GM20431 (cell line): ENCODE data around the gene RTN1.

Experiments
- in situ Hi-C: fragments of 300-500 bp; cut with MseI, MboI; formaldehyde crosslinking; loops from one replicate; pipeline ENCODE4 v1.15.0; 2020; ENCODE audit warnings: low sequenced_read_pairs; ENCODE audit not compliant: unreplicated experiment

The RTN1 gene

DNA sequence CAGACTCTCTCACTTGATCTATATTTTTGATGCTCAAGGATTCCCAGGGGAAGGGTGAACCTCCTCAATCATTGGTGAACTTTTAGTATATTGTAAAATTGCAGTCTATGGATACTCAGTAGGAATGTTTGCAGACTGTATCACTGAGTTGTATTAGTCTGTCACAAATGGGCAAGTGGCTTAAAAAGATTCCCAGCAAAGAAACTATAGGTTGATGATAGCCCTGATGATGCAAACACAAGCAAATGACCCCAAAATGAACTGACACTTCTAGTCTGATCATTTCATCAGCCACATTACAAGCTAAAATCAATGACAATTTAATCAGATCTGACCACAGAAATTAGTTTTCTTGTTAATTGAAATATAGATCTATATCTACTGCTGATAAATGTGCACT, 59.5 kb downstream of the RTN1 start:
- in situ Hi-C loops, result no loop called here

- in situ Hi-C loops, result no loop called here
Measured at GRCh38 chr14:59803052-59803540, 67.5 kb downstream of the RTN1 start.

GRCh38 chr14:59788176-59788575, 82.4 kb downstream of the RTN1 start:
- in situ Hi-C loops, result no loop called here

GRCh38 chr14:59787045-59787674, 83.4 kb downstream of the RTN1 start:
- in situ Hi-C loops, result no loop called here

GRCh38 chr14:59785629-59786028, 84.9 kb downstream of the RTN1 start:
- in situ Hi-C loops, result no loop called here

- in situ Hi-C loops, result no loop called here
Measured at GRCh38 chr14:59782760-59783159, 87.8 kb downstream of the RTN1 start.

GRCh38 chr14:59777006-59777579, 93.5 kb downstream of the RTN1 start:
- in situ Hi-C loops, result no loop called here

- in situ Hi-C loops, result no loop called here
Measured at GRCh38 chr14:59776468-59776867, 94.1 kb downstream of the RTN1 start.

DNA sequence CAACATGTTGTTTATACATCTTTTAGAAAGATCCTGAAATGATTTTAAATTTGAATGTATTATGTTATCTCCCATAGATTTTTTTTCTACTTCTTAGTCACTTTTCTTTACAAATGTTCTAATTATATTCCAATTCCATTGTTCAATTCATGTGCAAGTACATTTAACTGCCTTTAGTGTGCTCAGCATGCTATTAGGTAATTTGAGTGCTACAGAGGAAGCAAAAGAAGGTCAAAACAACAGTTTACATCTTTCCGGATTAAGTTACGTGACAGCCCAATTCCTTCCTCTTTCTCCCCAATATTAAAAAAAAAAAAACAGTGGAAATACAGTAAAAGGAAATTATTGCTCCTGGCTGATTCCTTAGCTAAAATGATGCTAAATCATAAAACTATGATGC, 98.3 kb downstream of the RTN1 start:
- in situ Hi-C loops, result no loop called here

DNA sequence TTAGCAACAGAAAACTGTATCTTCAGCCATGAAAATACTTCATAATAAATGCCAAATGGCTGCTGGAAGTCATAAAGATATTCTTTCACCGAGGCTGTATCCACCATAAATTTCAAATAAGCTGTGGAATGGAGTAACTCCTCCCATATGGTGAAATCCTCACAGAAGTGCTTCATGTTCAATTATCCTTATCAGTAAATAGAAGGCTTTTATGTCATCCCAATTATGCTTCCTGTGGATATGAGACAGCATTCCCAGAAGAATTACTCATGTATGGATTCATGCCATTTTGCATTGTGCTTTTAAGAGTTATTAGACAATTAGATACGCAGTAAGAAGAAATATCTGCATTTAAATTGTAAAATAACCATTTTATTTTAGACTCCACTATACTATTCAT, 99.0 kb downstream of the RTN1 start:
- in situ Hi-C loops, result no loop called here

- in situ Hi-C loops, result no loop called here
Measured at GRCh38 chr14:59769586-59769985, 101.0 kb downstream of the RTN1 start.

DNA sequence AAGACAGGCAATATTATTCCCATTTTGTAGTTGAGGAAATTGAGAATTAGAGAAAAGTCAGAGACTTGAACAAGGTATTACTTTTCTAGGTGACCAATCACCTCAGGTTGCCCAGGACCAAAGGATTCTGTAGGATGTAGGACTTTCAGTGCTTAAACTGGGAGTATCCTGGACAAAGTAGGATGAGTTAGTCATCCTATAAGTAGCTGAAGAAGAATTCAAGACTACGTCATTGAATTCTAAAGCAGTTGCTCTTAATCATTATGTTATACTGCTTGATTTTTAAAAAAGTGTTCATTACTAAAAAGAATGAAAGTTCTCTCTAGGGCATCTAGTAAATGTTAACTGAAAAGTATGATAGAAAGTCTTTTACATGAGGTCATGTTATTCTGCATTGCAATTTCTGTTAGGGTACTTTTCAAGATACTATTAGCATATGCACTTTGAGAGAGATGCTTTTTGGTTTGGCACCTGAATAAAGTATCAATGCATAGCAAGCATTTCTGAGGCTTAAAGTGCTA, 101.7 kb downstream of the RTN1 start:
- in situ Hi-C loops, result no loop called here

DNA sequence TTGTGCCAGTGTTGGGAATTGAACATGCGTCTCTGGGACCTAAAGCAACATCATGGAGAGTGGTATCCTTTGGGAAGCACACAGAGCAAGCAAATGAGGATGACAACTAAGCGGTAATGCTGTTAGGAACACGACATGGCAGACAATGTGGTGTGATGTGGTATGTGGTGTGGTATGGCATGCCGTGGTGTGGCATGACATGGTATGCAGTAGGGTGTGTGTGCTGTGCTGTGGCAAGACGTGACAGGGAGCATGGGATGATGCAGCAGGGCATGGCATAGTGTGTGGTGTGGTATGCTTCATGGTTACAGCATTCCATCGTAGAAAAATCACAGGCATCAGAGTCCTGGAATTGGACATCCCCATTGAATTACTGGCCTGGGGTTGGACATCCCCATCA, 108.7 kb downstream of the RTN1 start:
- in situ Hi-C loops, result no loop called here

DNA sequence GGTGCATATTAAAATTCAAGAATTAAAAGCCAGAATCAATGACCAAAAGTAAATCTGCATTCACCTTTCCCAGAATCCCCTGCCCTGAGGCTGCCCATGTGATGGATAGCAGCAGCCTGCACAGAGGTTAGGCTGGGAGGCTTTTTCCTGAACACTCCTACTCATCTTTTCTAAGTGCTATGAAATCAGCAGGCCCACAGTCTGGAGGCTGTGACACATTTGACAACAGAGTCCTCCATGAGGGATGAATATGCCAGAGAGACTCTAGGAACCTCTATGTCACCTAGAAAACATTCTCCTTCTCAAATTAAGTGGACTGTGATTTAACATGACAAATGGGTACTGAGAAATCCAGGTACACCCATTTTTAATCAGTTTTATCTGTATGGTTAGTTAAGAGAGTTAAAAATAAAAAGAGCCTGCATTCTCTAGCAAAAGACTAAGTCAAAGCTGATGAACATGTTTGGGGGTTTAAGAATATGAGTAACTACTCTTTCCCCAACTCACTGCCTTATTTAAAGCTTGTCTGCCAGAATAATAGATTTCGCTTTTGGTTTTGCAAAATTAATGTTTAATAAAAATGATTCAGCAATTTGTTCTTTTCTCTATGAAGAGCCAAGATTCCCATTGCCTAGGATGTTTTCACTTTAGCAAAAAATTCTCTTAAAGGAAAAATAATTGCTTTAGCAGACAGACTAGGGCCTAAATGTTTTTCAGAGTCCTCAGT, 115.0 kb downstream of the RTN1 start:
- in situ Hi-C loops, result no loop called here

DNA sequence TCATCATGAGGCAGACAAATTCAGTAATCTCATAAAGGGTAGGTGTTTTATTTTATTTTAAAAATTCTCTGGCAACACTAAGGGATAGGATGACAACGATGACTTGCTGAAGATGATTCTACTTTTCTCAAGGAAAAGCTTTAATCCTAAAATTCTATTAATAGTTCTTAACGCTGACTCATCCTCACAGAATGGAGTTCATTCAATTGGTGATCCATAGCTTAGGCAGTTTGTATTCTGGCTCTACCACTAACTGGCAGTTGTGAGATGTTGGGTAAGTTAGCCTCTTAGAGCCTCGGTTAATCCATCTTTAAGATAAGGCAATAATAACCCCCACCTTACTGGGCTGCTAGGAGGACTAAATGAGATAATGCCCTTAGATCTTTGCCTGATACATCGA, 116.3 kb downstream of the RTN1 start:
- in situ Hi-C loops, result no loop called here

DNA sequence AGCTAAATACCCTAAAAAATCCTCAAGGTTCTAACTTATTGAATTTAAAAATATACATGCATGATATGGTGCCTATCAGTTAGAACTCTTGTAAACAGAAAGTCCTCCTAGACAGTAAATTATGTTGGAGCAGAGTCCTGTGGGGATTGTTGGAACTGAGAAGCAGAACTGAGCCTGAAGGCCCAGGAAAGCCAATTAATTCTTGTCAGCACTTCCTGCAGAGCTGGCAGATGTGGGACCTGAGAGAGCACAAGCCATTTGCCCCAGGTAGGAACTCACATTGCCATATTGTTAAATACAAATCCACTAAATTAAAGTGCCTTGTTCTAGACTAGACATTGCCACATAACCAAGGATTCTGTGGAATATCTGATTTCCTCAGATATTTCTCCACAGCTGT, 117.1 kb downstream of the RTN1 start:
- in situ Hi-C loops, result no loop called here

- in situ Hi-C loops, result no loop called here
Measured at GRCh38 chr14:59751578-59751977, 119.0 kb downstream of the RTN1 start.

GRCh38 chr14:59739794-59740193, 130.8 kb downstream of the RTN1 start:
- in situ Hi-C loops, result no loop called here

- in situ Hi-C loops, result no loop called here
Measured at GRCh38 chr14:59728304-59728703, 142.3 kb downstream of the RTN1 start.

DNA sequence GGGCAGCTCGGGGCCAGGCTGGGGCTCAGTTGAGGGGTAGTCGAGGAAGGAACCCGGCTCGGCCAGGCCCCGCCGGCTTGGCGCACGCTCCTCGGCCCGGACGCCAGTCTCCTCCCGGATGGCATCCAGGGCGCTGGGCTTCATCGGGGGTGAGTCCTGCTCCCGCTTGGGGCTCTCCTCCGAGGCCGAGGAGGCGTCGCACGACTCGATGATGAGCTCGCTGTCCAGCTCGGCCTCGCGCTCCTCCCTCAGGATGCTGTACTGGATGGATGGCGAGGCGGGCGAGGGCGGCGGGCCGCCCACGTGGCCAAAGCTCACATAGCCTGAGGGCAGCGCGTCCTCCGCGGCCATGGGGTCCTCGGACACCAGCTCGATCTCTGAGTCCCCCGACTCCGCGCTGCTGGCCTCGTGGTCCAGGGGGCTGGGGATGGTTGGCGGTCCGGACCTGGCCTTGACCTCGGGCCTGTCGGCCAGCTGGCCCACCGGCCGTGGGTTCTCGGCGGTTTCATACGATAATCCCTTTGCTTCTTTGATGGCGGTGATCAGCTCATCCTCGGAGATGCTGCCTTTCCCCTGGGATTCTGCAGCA, 143.4 kb downstream of the RTN1 start:
- in situ Hi-C loops, result no loop called here

GRCh38 chr14:59711080-59711479, 159.5 kb downstream of the RTN1 start:
- in situ Hi-C loops, result no loop called here
